ENCODE measurements around the gene RPH3AL. TPM values are rescaled to one million over a fixed set of nuclear protein-coding genes. Genes with fewer than 3 reads are reported as not detected.

RPH3AL gene
- total and polyA plus RNA-seq, 7 donors = 3.7 to 18.5 (median 9.7) TPM

DNA sequence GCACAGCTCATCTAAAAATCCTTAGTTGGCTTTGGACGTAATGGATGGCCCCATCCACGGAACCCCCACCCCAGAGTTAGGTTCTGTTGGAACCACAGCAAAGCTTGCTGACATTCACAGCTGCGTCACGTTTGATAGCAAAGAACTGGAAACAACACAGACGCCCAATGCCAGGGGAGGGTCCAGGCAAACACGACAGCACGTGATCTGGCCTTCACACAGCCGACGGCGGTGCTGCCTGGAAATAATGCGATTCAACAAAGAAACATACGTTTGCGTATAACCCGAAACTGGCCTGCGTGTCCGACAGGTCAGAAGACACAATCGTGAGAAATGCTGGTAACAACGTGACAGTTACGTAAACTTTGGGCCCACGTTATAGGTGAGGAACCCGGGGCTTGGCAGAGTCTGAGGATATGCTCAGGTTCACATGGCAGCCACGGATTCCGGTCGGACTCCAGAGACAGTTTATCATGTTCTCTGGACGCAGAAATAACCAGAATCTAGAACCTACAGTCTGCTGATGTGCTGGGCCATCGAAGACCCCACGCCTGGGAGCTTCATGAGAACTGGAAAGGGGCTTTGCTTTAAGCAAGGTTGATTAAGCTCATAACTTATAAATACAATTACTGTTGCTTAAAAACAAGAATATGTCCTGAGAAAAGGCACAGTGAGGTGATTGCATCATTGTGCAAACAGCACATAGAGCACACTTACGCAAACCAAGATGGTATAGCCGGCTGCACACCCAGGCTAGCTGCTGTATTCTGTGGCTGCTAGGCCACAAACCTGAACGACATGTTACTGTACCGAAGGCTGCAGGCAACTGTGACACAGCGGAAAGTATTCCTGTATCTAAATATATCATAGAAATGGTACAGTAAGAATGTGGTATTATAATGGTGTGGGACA is 70.4 kb downstream of the RPH3AL start:
- 82 to 87% (median 83%) methylated on average over 32 of the region's 32 CpGs for WGBS, 3 donors
- Histone ChIP-seq H3K27ac (no peak overlapping the region), H3K9me3 (no peaks in the 10 kb centered on the region), H3K27me3 (ENCODE audit: insufficient read depth in 3 of 3, low read length in 2 of 3) (no peaks in the 10 kb centered on the region), H3K4me3 (no peak overlapping the region), H3K4me1 (no peaks in the 10 kb centered on the region), H3K36me3 (ENCODE audit: insufficient read depth in 1 of 2, low read depth in 1 of 2) (no peaks in the 10 kb centered on the region)
- DNase-seq (no peak), ATAC-seq (peak in 1 of 4 donors; percentile 19)
- intact Hi-C loops (cut with DNase I) = no loop called here
- TF ChIP-seq, protein P1, sequence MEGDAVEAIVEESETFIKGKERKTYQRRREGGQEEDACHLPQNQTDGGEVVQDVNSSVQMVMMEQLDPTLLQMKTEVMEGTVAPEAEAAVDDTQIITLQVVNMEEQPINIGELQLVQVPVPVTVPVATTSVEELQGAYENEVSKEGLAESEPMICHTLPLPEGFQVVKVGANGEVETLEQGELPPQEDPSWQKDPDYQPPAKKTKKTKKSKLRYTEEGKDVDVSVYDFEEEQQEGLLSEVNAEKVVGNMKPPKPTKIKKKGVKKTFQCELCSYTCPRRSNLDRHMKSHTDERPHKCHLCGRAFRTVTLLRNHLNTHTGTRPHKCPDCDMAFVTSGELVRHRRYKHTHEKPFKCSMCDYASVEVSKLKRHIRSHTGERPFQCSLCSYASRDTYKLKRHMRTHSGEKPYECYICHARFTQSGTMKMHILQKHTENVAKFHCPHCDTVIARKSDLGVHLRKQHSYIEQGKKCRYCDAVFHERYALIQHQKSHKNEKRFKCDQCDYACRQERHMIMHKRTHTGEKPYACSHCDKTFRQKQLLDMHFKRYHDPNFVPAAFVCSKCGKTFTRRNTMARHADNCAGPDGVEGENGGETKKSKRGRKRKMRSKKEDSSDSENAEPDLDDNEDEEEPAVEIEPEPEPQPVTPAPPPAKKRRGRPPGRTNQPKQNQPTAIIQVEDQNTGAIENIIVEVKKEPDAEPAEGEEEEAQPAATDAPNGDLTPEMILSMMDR (IDR thresholded peaks at IDR 0.05) = no peak

DNA sequence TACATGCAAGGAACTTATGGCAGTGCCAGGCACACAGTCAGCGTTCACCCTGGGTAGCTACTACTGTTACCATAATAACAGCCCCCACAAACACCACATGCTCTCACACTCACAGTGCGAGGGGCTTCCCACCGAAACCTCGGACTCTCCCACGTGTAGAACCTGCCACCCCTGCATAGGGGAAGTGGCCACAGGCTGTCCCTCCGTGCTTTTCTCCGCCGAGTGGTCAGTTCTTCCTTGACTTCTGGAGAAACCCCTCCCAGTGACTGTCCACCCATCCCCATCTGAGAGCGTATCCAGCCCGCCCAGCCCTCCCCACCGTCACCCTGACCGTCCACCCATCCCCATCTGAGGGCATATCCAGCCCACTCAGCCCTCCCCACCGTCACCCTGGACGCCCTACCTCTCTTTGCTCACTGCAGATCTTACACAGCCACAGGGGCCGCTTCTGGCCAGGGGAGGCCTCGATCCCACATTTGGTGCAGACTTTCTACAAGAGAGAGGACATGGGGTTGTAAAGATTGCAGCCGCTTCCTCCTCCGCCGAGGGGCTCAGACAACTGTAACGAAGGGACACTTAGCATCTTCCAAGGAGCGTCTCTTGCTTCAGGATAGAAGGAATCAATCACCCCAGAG is 71.1 kb downstream of the RPH3AL start:
- H3K27ac ChIP-seq = no peak overlapping the region
- WGBS, 3 donors = 88 to 92% (median 91%) methylated on average over 21 of the region's 21 CpGs
- DNase-seq = no peak
- no peak for ATAC-seq
- H3K36me3 ChIP-seq (ENCODE audit: insufficient read depth in 1 of 2, low read depth in 1 of 2) = no peaks in the 10 kb centered on the region
- H3K4me1 ChIP-seq = no peaks in the 10 kb centered on the region
- H3K27me3 ChIP-seq (ENCODE audit: insufficient read depth in 3 of 3, low read length in 2 of 3) = no peaks in the 10 kb centered on the region
- intact Hi-C loops (cut with DNase I) = no loop called here
- H3K9me3 ChIP-seq = no peaks in the 10 kb centered on the region
- H3K4me3 ChIP-seq = no peak overlapping the region
- TF ChIP-seq, protein P1 (IDR thresholded peaks at IDR 0.05) = no peak

DNA sequence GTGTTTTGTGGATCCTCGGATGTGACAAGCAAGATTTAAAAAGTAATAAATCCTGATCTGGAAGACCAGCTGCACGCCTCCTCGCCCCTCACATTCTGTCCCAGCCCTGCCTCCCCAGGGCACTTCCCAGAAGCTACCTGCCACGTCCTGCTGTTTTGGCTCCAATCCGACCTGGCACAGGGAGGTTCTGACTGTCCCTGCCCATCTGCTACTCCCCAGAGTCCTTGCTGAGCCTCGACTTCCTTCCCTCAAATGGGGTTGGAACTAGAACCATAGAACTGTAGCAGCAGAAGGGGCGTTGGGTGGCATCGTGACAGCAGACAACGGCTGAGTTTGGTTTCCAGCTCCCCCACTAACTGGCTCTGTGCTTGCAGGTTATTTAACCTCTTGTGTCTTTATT is 71.7 kb downstream of the RPH3AL start:
- TF ChIP-seq, protein P1 (IDR thresholded peaks at IDR 0.05) = no peak
- Histone ChIP-seq H3K27me3 (ENCODE audit: insufficient read depth in 3 of 3, low read length in 2 of 3) (no peaks in the 10 kb centered on the region), H3K4me1 (no peaks in the 10 kb centered on the region), H3K36me3 (ENCODE audit: insufficient read depth in 1 of 2, low read depth in 1 of 2) (no peaks in the 10 kb centered on the region), H3K9me3 (no peaks in the 10 kb centered on the region), H3K27ac (peak overlapping the region; percentile 23), H3K4me3 (no peak overlapping the region)
- no peak for ATAC-seq
- intact Hi-C loops (cut with DNase I) = no loop called here
- WGBS, 3 donors = 78 to 83% (median 83%) methylated on average over 9 of the region's 9 CpGs
- DNase-seq = no peak

- no peaks in the 10 kb centered on the region for H3K36me3 ChIP-seq (ENCODE audit: insufficient read depth in 1 of 2, low read depth in 1 of 2)
- no peak for DNase-seq
- WGBS, 3 donors = 75 to 83% (median 75%) methylated on average over 7 of the region's 7 CpGs
- peak overlapping the region; percentile 23 for H3K27ac ChIP-seq
- intact Hi-C loops (cut with DNase I) = no loop called here
- no peak overlapping the region for H3K4me3 ChIP-seq
- TF ChIP-seq, protein P1 (IDR thresholded peaks at IDR 0.05) = no peak
- no peaks in the 10 kb centered on the region for H3K9me3 ChIP-seq
- H3K4me1 ChIP-seq = no peaks in the 10 kb centered on the region
- no peaks in the 10 kb centered on the region for H3K27me3 ChIP-seq (ENCODE audit: insufficient read depth in 3 of 3, low read length in 2 of 3)
- no peak for ATAC-seq
These were observed 72.4 kb downstream of the RPH3AL start for GRCh38 chr17:280216-280615.

Measured in psoas muscle (tissue), 8 donors.